ELR (cell line): ENCODE measurements around the gene ASMTL.
"Not testable (repeated sequence)": the region's sequence is repeated elsewhere in the genome, so short reads cannot be mapped to it uniquely, and the experiment has no call there.

ENCODE experiments used
- DNase-seq: peaks from one replicate; pipeline ENCODE4 v3.0.0-alpha.2; 2015; ENCODE audit warnings: low read depth

The ASMTL gene

GRCh38 chrX:1388651-1389050 is 64.1 kb downstream of the ASMTL start:
- DNase-seq, result no peak

- no peak for DNase-seq
Measured at GRCh38 chrX:1387141-1387776, 65.5 kb downstream of the ASMTL start.

GRCh38 chrX:1386338-1387127 is 66.2 kb downstream of the ASMTL start:
- DNase-seq, result no peak

GRCh38 chrX:1385253-1386223 is 67.2 kb downstream of the ASMTL start:
- DNase-seq, result no peak

GRCh38 chrX:1384658-1385252 is 68.0 kb downstream of the ASMTL start:
- DNase-seq, result no peak

GRCh38 chrX:1380672-1381233 is 72.0 kb downstream of the ASMTL start:
- peak; percentile 45 for DNase-seq

- no peak for DNase-seq
Measured at GRCh38 chrX:1378306-1378759, 74.4 kb downstream of the ASMTL start.

GRCh38 chrX:1368385-1368698 is 84.4 kb downstream of the ASMTL start:
- DNase-seq, result no peak

GRCh38 chrX:1366363-1366762 is 86.3 kb downstream of the ASMTL start:
- DNase-seq, result not testable (repeated sequence)

GRCh38 chrX:1361910-1362309 is 90.8 kb downstream of the ASMTL start:
- no peak for DNase-seq

- peak; percentile 27 for DNase-seq
Measured at GRCh38 chrX:1361275-1361674, 91.4 kb downstream of the ASMTL start.

- no peak for DNase-seq
Measured at GRCh38 chrX:1360171-1360570, 92.5 kb downstream of the ASMTL start.

- no peak for DNase-seq
Measured at GRCh38 chrX:1359477-1359873, 93.2 kb downstream of the ASMTL start.

GRCh38 chrX:1358793-1359476 is 93.8 kb downstream of the ASMTL start:
- DNase-seq, result no peak

- no peak for DNase-seq
Measured at GRCh38 chrX:1357993-1358392, 94.7 kb downstream of the ASMTL start.

GRCh38 chrX:1355131-1356046 is 97.3 kb downstream of the ASMTL start:
- DNase-seq, result no peak

GRCh38 chrX:1354036-1355019 is 98.4 kb downstream of the ASMTL start:
- no peak for DNase-seq
